K562 (cell line): Measurements from ENCODE around the gene SYT6. TPM values are rescaled to one million over a fixed set of nuclear protein-coding genes. Genes with fewer than 3 reads are reported as not detected.

ENCODE experiments used
- ATAC-seq: fragments of 200-7000 bp; cut with Tn5 transposase; 3 replicates; pipeline ENCODE4 v1.9.1; 2020; ENCODE audit warnings: moderate library complexity
- BruUV-seq: library from RNA; stranded (reverse); fragments of 400-500 nt; replicated peaks from 2 replicates; lab custom pipeline; 2021; lab: Mats Ljungman, UMichigan
- CTCF ChIA-PET: fragments of 300-600 bp; formaldehyde crosslinking; extraction: SDS; loops from one replicate; lab custom pipeline; 2021; ENCODE audit warnings: low intra/inter-chr PET ratio; lab: Yijun Ruan, JAX
- POLR2A ChIA-PET: fragments of 300-600, 350-650 bp; sonication (Branson Sonifier 250); formaldehyde crosslinking; extraction: SDS; loops from one replicate; lab custom pipeline; 2021; ENCODE audit warnings: antibody characterized with exemption, inconsistent platforms; lab: Yijun Ruan, JAX
- DNase-seq, 4 experiments: peaks; one replicate each; pipeline versions ENCODE4 v3.0.0 to v3.0.0-alpha.2; 2011 to 2018; ENCODE audit warnings: low spot score in 3 of 4, mixed read lengths in 3 of 4; ENCODE audit errors: extremely low read depth in 1 of 4
- FAIRE-seq: peaks from 2 replicates; lab custom pipeline; 2011; peaks lifted over from hg19 to GRCh38; lab: Jason Lieb, UNC
- H2AFZ ChIP-seq: 2 replicates; pipeline ENCODE4 v1.6.0; 2011; ENCODE audit warnings: low read depth, low read length, control low read depth, inconsistent platforms
- H3K27ac ChIP-seq: fragments of 200-600 bp; 3 replicates; pipeline ENCODE4 v1.8.0; 2011; ENCODE audit warnings: low read depth, mild to moderate bottlenecking, control low read depth, inconsistent platforms, low read length, moderate library complexity, mixed read lengths; ENCODE audit errors: extremely low read depth
- H3K27me3 ChIP-seq, 2 experiments: fragments of 300-600 bp in 1 of 2; 2 replicates in 1 of 2; 3 replicates in 1 of 2; pipeline versions ENCODE4 v1.6.0 to v1.8.0; 2011; ENCODE audit warnings: inconsistent platforms in 2 of 2, low read length in 2 of 2, mild to moderate bottlenecking in 1 of 2, mixed read lengths in 1 of 2, moderate library complexity in 1 of 2; ENCODE audit not compliant: control insufficient read depth in 2 of 2, insufficient read depth in 2 of 2
- H3K36me3 ChIP-seq: fragments of 300-600 bp; 3 replicates; pipeline ENCODE4 v1.8.0; 2011; ENCODE audit warnings: mild to moderate bottlenecking, low read length, inconsistent platforms; ENCODE audit not compliant: control insufficient read depth, insufficient read depth
- H3K4me1 ChIP-seq, 2 experiments: fragments of 200-600 bp in 1 of 2; replicated peaks in 1 of 2; 2 replicates in 1 of 2; 3 replicates in 1 of 2; pipeline versions ENCODE4 v1.5.1 to v1.8.0; 2011; ENCODE audit warnings: inconsistent platforms in 2 of 2, low read length in 2 of 2, mild to moderate bottlenecking in 1 of 2, mixed read lengths in 1 of 2, moderate library complexity in 1 of 2; ENCODE audit not compliant: control insufficient read depth in 2 of 2, insufficient read depth in 2 of 2
- H3K4me2 ChIP-seq: 2 replicates; pipeline ENCODE4 v1.6.1; 2011; ENCODE audit warnings: low read length, control low read depth, inconsistent platforms, mixed read lengths; ENCODE audit not compliant: insufficient read depth
- H3K4me3 ChIP-seq: fragments of 200-600 bp; sonication (generic), shearing (Covaris generic); 2 replicates; pipeline ENCODE4 v1.5.1; 2016; ENCODE audit warnings: control low read depth, inconsistent platforms
- H3K79me2 ChIP-seq: fragments of 200-600 bp; 3 replicates; pipeline ENCODE4 v1.8.0; 2011; ENCODE audit warnings: low read length, inconsistent platforms; ENCODE audit not compliant: control insufficient read depth, insufficient read depth
- H3K9ac ChIP-seq, 2 experiments: 2 replicates each; pipeline versions ENCODE4 v1.6.0 to v1.6.1; 2011; ENCODE audit warnings: low read depth in 2 of 2, low read length in 2 of 2, control low read depth in 1 of 2, inconsistent platforms in 1 of 2, mild to moderate bottlenecking in 1 of 2, mixed read lengths in 1 of 2; ENCODE audit not compliant: insufficient read depth in 1 of 2
- H3K9me1 ChIP-seq: one replicate; pipeline ENCODE4 v1.6.0; 2011; ENCODE audit warnings: inconsistent platforms, mild to moderate bottlenecking, low read length, moderate library complexity; ENCODE audit not compliant: control insufficient read depth, insufficient read depth
- H3K9me3 ChIP-seq: replicated peaks from 2 replicates; pipeline ENCODE4 v1.5.1; 2011; ENCODE audit warnings: low read depth, low read length, inconsistent platforms; ENCODE audit not compliant: control insufficient read depth, insufficient read depth
- H4K20me1 ChIP-seq: replicated peaks from 2 replicates; pipeline ENCODE4 v1.6.1; 2011; ENCODE audit warnings: low read length, inconsistent platforms, mixed read lengths; ENCODE audit not compliant: control insufficient read depth, insufficient read depth
- C11orf30 ChIP-seq: fragments of 450-650 bp; IDR thresholded peaks from 2 replicates; pipeline ENCODE4 v1.6.1; 2016; ENCODE audit warnings: low read depth, mild to moderate bottlenecking
- MAFG ChIP-seq: fragments of 450-650 bp; conservative IDR thresholded peaks from 2 replicates; pipeline ENCODE4 v1.6.1; 2016; ENCODE audit warnings: missing genetic modification characterization, missing compliant biosample characterization
- ZNF316 ChIP-seq: fragments of 450-650 bp; IDR thresholded peaks from 2 replicates; pipeline ENCODE4 v1.6.1; 2016
- WGBS: fragments of 100-300 bp; shearing (Covaris generic); methylation state at CpG from one replicate; pipeline ENCODE4 v1.1.6; 2016; ENCODE audit warnings: low coverage, mixed read lengths; ENCODE audit not compliant: insufficient coverage; ENCODE audit errors: missing lambda C conversion rate; 5-methylcytosine and 5-hydroxymethylcytosine counted together
- in situ Hi-C: fragments of 300-500 bp; cut with MboI; formaldehyde crosslinking; loops from 4 replicates; pipeline ENCODE4 v1.15.0; 2018; ENCODE audit warnings: inconsistent platforms, mixed read lengths
- intact Hi-C: fragments of 100-400 bp; cut with micrococcal nuclease; formaldehyde crosslinking; loops from 2 replicates; pipeline ENCODE4 v1.14.2; 2022
- polyA plus RNA-seq, 8 experiments: library from polyadenylated mRNA; depleted of rRNA in 4 of 8; stranded (reverse) in 5 of 8; unstranded in 3 of 8; fragments of >200 nt; fragmentation: Nextera tagmentation in 2 of 8; fragmentation: Illumina TruSeq in 1 of 8; extraction: Ambion mirVana in 2 of 8; extraction: Trizol in 1 of 8; gene quantifications; 2 replicates each; pipeline versions ENCODE4 v1.2.1 to v1.2.3, GENCODE V29; 2011 to 2014; ENCODE audit warnings: inconsistent platforms in 1 of 8, missing spikeins in 1 of 8
- total RNA-seq, 7 experiments: library from RNA; depleted of rRNA in 6 of 7; stranded (reverse); fragments of >200 nt in 6 of 7; fragmentation: Illumina TruSeq in 2 of 7; extraction: Trizol in 2 of 7; gene quantifications; 2 replicates each; pipeline versions ENCODE4 v1.2.1 to v1.2.3, GENCODE V29; 2011 to 2021; ENCODE audit warnings: low replicate concordance in 1 of 7
- TF ChIP-seq, protein P1 (sequence below): fragments of 250-450 bp; sonication (Bioruptor Pico); IDR thresholded peaks from 2 replicates; pipeline ENCODE4 v1.4.0; 2020

SYT6 gene
- total and polyA plus RNA-seq, 9 of the 15 experiments (the other 6 are each of a cell fraction or from before 2014, with no cell fraction given): 0.06 TPM; not detected in 8

DNA sequence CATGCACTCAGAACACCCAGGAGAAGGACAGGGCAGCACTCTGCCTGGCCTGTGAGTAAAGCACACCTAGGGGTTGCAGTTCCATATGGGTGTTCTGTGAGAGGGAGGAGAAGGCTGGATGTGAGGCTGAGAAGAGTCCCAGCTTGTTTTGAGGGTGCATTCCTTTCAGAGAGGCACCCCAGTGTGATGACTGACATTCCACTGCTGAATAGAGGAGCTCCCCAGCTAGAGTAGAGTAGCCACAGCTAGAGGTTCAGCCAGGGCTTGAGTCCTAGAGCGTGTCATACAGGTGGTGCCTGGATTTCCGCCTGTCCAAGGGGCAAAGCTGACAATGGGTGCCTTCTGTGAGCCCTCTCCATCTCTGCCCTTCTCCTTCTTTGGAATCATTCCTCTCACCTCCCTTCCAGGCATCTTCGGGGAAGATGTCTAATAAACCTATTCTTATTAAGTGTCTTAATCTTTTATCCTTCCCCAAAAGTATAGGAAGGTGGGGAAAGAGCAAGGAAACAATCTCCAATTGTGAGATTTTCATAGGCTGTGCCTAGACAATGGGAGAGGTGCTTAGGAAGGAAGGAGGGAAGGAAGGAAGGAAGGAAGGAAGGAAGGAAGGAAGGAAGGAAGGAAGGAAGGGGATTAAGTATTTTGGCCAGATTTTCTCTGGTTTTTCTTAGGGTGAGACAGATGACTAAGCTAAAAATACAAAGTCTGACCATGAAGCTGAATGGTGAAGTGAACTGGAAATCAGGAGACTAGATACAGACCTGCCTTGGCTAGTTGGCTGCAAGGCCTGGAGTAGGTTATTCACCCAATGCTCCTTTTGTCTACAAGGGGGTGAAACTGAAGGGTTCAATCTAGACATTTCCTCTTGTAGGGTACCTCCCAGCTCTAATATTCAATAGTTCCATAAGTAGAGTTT lies 43.6 kb upstream of the SYT6 start:
- H3K27me3 ChIP-seq: peaks cover 0 to 5% of the 10 kb centered on the region in 2 experiments; a peak in 1 of 5 replicates
- H3K36me3 ChIP-seq: no peaks in the 10 kb centered on the region
- DNase-seq: no peak
- no TSS peak for BruUV-seq
- no peak for FAIRE-seq
- CTCF ChIA-PET: no interaction called here
- intact Hi-C loops (no loop called here), in situ Hi-C loops (no loop called here)
- H3K4me1 ChIP-seq: no peaks in the 10 kb centered on the region
- ATAC-seq: no peak
- no peaks in the 10 kb centered on the region for H3K9me1 ChIP-seq
- POLR2A ChIA-PET: interaction anchor here (0.7 to 1.9 kb wide), 2 partner anchors 11 to 119 kb away, joined by 5 to 7 read pairs; no protein-coding TSS in a partner anchor
- no peak overlapping the region for H3K27ac ChIP-seq
- H3K9me3 ChIP-seq: no peaks in the 10 kb centered on the region
- H2AFZ ChIP-seq: no peak overlapping the region
- TF ChIP-seq MAFG (tag): peak; percentile 65
- TF ChIP-seq ZNF316: 0 out of 2 replicates have a peak, but pooled peaks have one; percentile 25
- TF ChIP-seq, protein P1, sequence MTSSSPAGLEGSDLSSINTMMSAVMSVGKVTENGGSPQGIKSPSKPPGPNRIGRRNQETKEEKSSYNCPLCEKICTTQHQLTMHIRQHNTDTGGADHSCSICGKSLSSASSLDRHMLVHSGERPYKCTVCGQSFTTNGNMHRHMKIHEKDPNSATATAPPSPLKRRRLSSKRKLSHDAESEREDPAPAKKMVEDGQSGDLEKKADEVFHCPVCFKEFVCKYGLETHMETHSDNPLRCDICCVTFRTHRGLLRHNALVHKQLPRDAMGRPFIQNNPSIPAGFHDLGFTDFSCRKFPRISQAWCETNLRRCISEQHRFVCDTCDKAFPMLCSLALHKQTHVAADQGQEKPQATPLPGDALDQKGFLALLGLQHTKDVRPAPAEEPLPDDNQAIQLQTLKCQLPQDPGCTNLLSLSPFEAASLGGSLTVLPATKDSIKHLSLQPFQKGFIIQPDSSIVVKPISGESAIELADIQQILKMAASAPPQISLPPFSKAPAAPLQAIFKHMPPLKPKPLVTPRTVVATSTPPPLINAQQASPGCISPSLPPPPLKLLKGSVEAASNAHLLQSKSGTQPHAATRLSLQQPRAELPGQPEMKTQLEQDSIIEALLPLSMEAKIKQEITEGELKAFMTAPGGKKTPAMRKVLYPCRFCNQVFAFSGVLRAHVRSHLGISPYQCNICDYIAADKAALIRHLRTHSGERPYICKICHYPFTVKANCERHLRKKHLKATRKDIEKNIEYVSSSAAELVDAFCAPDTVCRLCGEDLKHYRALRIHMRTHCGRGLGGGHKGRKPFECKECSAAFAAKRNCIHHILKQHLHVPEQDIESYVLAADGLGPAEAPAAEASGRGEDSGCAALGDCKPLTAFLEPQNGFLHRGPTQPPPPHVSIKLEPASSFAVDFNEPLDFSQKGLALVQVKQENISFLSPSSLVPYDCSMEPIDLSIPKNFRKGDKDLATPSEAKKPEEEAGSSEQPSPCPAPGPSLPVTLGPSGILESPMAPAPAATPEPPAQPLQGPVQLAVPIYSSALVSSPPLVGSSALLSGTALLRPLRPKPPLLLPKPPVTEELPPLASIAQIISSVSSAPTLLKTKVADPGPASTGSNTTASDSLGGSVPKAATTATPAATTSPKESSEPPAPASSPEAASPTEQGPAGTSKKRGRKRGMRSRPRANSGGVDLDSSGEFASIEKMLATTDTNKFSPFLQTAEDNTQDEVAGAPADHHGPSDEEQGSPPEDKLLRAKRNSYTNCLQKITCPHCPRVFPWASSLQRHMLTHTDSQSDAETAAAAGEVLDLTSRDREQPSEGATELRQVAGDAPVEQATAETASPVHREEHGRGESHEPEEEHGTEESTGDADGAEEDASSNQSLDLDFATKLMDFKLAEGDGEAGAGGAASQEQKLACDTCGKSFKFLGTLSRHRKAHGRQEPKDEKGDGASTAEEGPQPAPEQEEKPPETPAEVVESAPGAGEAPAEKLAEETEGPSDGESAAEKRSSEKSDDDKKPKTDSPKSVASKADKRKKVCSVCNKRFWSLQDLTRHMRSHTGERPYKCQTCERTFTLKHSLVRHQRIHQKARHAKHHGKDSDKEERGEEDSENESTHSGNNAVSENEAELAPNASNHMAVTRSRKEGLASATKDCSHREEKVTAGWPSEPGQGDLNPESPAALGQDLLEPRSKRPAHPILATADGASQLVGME: no peak
- TF ChIP-seq C11orf30: peak; percentile 51; the same call in 1 of the 2 replicates
- H3K9ac ChIP-seq: no peak overlapping the region
- 2% methylated on average over 3 of the region's 3 CpGs for WGBS
- no peaks in the 10 kb centered on the region for H3K79me2 ChIP-seq
- no peak overlapping the region for H3K4me3 ChIP-seq
- peaks cover 3% of the 10 kb centered on the region; the same call in 1 of the 2 replicates for H4K20me1 ChIP-seq
- no peak overlapping the region for H3K4me2 ChIP-seq
